LNCAP (cell line): Measurements from ENCODE around the gene CADM1.

Source experiments
- TF ChIP-seq, protein P1 (sequence below): fragments of 450-650 bp; IDR thresholded peaks from 2 replicates; pipeline ENCODE4 v1.5.1; 2017; ENCODE audit warnings: mild to moderate bottlenecking

Gene CADM1

DNA sequence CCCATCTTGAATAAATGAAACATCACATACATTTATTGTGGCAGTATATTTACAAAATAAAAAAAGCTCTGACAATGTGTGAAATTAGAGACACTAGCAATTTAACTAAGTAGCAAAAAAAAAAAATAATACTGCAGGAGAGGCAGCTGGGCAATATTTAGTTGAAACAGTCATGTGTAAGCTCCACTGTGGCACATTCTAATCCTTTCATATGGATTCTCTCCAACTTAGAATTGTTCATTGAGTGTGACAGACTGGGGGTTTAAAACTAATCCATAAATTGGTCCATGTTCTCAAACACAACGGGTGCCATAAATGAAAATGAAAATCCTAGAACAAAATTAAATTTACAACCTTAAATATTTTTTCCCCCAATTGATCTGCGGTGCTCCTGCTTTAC lies 302.1 kb downstream of the CADM1 start:
- TF ChIP-seq, protein P1, sequence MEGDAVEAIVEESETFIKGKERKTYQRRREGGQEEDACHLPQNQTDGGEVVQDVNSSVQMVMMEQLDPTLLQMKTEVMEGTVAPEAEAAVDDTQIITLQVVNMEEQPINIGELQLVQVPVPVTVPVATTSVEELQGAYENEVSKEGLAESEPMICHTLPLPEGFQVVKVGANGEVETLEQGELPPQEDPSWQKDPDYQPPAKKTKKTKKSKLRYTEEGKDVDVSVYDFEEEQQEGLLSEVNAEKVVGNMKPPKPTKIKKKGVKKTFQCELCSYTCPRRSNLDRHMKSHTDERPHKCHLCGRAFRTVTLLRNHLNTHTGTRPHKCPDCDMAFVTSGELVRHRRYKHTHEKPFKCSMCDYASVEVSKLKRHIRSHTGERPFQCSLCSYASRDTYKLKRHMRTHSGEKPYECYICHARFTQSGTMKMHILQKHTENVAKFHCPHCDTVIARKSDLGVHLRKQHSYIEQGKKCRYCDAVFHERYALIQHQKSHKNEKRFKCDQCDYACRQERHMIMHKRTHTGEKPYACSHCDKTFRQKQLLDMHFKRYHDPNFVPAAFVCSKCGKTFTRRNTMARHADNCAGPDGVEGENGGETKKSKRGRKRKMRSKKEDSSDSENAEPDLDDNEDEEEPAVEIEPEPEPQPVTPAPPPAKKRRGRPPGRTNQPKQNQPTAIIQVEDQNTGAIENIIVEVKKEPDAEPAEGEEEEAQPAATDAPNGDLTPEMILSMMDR: no peak

DNA sequence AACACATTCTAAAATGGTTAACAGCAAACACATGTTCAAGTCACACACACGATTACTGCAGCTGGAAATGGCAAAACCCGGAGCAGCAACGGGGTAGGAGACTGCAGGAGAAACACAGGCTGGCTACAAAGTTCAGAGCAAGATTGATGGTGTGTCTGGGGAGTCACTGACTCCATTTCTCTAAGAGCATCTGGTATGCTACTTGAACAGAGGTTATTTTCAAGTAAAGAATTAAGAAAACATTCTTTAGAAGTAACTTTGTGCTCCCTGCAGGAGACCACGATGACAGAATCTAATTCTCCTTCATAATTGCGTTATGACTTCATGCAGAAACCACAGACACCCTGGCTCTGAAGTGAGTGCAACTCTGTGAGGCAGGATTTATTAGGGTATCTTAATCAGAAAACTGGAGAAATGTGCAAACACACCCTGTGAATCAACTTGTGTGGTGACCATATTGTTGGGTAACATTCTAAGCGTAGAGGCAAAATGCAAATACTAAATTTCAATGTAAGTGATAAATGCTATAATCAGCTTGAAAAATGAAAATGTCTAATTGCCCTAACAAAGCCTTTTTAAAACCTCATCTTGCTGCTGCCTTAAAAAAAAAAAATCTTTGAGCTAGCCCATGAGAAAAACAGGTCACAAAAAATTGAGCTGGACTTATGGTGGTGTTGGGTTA lies 303.0 kb downstream of the CADM1 start:
- TF ChIP-seq, protein P1: no peak

DNA sequence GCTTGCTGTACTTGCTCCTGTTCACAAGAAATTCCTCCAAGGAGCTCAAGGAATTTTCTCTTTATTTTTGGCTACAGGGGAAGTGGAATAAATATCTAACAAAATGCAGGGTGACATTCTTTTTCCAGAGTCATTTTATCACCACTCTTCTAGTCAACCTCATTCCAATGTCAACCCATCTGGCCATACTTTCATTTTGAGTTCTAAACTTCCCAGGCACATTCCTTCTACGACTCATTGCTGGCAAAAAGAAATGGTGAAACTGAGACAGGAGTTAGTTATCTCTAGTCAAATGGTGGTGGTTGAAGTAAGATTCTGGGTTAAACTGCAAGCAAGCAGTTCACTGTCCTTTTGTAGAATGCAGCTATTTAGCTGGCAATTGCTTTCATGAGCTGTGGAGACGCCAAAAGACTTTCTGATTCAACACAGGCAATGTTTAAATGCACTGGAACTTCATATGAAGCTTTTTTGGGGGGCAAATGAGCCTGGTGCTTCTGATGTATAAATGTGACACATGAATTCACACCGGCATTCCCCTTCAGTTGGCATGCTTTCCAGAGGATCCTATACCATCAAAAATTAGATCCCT lies 304.6 kb downstream of the CADM1 start:
- TF ChIP-seq, protein P1: no peak

DNA sequence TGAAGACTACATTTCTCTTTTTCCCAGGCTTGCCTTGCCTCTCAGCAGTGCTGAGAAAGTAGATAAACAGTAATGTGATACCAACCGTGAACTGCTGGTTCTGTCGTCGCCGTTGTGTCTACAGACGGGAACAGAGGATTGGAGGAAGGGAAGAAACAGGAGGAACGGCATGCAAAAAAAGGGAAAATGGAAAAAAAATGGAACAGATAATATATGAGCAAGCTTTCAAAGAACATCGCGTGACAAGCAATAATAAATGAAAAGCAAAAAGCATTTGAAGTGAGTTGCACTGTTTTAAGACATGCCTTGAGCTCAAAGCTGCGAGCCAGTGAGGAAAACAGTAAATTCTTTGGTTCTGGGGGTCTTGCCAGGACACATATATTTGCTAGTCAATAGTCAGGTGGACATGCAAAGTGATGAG lies 305.9 kb downstream of the CADM1 start:
- TF ChIP-seq, protein P1: no peak

DNA sequence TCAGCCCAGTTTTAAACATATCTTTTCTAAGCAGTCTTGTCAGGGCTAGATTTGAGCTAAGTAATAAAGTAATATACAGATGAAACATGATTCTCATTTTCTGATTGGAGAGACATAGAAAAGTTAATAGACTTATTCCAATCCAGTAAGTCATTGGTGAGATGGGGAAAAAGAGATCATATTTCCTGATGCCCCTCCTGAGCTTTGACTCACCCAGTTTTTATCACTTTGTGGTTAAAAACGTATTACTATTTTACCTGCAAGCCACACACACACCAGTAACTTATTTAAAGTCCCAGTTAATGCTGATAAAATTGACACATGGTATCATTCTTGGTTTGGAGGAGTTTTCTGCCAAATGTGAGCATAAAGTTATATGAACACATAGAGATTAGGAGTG lies 306.8 kb downstream of the CADM1 start:
- TF ChIP-seq, protein P1: no peak

DNA sequence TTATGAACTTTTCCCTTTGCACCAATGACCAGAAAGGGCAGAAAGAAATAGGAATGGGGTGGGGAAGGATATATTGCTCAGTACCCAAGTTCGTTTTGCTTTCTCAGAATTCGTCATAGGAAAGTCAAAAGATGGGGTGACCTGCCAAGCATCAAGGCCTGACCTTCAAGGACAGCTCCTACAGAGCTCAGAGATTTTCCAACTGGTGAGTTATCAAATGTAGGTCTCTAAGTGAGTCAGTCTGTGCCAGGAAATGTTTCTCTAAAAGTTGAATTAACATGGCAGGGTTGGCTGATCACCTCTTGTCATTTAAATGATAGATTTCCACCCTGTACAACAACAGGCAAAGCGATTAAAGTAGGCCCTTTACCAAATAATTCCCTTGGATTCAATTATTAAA lies 307.2 kb downstream of the CADM1 start:
- TF ChIP-seq, protein P1: no peak

DNA sequence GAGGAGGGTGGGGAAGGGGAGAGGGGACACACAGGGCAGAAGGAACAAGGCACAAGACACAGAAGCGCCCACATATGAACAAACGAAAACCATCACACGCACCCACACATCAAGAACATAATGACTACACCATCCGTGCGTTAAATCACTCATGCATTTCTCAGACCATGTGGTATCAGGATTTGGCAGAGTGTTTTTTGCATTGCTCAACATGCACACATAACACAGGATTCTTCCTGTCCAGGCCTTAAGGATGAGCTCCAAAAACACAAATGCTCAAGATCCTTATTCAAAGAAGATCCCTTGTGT lies 309.5 kb downstream of the CADM1 start:
- TF ChIP-seq, protein P1: no peak
